ENCODE results near the gene CLINT1.

The CLINT1 gene

GRCh38 chr5:157748760-157749461 lies 110.0 kb downstream of the CLINT1 start:
- no peak for DNase-seq

GRCh38 chr5:157747766-157748700 lies 110.9 kb downstream of the CLINT1 start:
- DNase-seq, result no peak

GRCh38 chr5:157747173-157747740 lies 111.7 kb downstream of the CLINT1 start:
- DNase-seq, result no peak

- no peak for DNase-seq
Measured at GRCh38 chr5:157745041-157745456, 113.9 kb downstream of the CLINT1 start.

- no peak for DNase-seq
Measured at GRCh38 chr5:157744051-157745011, 114.6 kb downstream of the CLINT1 start.

- DNase-seq, result peak; percentile 55
Measured at GRCh38 chr5:157743163-157744050, 115.5 kb downstream of the CLINT1 start, which contains the start of gene LSM11. TSS of gene LSM11 (plus strand) at chr5:157743712. CDS start at chr5:157743751, 39 bp downstream.

- no peak for DNase-seq
Measured at GRCh38 chr5:157741131-157741530, 117.8 kb downstream of the CLINT1 start.

- DNase-seq, result no peak
Measured at GRCh38 chr5:157740229-157740610, 118.7 kb downstream of the CLINT1 start.

- DNase-seq, result no peak
Measured at GRCh38 chr5:157739388-157740228, 119.3 kb downstream of the CLINT1 start.

GRCh38 chr5:157735991-157736390 lies 123.0 kb downstream of the CLINT1 start:
- DNase-seq, result no peak

Data from NCI-H446 treated with DMSO at 0.1 percent for 48 hours (cell line).